GM18519 (cell line): ENCODE measurements around the gene MYL4.
A peak's percentile ranks its signal among the peaks of the same experiment; 100 is the strongest.
"Not testable (repeated sequence)": the region's sequence is repeated elsewhere in the genome, so short reads cannot be mapped to it uniquely, and the experiment has no call there.

Experiments
- ATAC-seq: cut with Tn5 transposase; IDR thresholded peaks from one replicate; pipeline ENCODE4 v1.9.1; 2021; ENCODE audit warnings: mild to moderate bottlenecking, moderate library complexity; ENCODE audit not compliant: unreplicated experiment, low FRiP score

MYL4 gene

DNA sequence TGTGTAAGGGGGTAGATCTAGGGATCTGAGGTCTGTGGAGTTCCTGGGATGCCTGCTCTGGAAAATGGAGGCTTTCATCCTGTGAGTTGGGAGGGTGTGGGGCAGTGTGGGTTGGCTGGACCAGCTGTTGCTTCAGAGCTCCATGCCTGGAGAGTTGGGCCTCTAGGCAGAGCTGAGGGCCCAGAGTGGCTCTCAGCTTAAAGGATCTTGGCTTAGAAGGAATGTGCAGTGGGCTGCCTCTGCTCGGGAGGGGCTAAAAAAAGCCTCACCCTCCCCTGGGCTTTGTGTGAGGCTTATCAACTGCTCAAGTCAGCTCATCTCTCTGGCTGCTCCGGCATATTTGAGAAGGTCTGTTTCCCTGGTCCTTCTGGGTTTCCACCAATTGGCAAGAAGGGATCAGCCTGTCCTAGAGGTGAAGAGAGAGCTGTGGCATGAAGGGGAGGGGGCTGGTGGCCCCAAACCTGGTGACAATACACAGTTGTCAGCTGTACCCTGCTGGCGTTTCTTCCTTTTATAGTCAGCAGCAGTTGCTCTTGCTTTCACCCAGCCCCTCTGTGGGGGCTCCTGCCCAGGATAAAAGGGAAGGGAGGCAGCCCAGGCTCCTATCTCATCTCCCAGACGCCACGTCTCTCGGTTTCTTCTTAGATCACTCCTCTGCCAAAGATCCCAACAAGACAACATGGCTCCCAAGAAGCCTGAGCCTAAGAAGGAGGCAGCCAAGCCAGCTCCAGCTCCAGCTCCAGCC is at the start of gene MYL4:
MYL4 (plus strand) TSS at position 605 of the 745 bp plus-strand sequence; CDS start at position 680, 75 bp downstream.
- no peak for ATAC-seq

GRCh38 chr17:47162013-47162622 is 47.0 kb upstream of the MYL4 start:
- ATAC-seq, result no peak

DNA sequence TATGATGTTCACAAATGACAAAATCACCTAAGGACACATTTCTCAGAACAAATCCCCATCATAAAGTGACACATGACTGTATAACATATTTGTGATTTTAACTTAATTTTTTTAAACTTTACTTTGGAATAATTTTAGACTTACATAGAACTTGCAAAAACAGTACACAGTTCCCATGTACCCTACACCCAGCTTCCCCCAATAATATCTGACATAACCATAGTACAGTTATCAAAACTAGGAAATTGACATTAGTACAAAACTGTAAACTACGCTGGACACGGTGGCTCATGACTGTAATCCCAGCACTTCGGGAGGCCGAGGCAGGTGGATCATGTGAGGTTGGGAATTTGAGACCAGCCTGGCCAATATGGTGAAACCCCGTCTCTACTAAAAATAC is 44.9 kb upstream of the MYL4 start:
- no peak for ATAC-seq

GRCh38 chr17:47165137-47165536 is 44.0 kb upstream of the MYL4 start:
- ATAC-seq, result no peak

GRCh38 chr17:47166854-47167253 is 42.3 kb upstream of the MYL4 start:
- ATAC-seq, result not testable (repeated sequence)

GRCh38 chr17:47168896-47169295 is 40.3 kb upstream of the MYL4 start:
- not testable (repeated sequence) for ATAC-seq

DNA sequence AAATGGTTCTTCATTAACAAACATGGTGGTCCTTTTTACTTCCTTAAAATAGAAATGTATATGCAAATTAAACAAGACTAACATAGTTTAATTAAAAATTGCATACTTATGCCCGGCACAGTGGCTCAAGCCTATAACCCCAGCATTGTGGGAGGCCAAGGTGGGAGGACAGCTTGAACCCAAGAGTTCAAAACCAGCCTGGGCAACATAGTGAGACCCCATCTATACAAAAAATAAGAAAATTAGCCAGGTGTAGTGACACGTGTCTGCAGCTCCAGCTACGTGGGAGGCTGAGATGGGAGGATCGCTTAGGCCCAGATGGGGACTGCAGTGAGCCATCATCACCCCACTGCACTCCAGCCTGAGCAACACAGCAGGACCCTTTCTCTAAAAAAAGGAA is 38.4 kb upstream of the MYL4 start:
- no peak for ATAC-seq

DNA sequence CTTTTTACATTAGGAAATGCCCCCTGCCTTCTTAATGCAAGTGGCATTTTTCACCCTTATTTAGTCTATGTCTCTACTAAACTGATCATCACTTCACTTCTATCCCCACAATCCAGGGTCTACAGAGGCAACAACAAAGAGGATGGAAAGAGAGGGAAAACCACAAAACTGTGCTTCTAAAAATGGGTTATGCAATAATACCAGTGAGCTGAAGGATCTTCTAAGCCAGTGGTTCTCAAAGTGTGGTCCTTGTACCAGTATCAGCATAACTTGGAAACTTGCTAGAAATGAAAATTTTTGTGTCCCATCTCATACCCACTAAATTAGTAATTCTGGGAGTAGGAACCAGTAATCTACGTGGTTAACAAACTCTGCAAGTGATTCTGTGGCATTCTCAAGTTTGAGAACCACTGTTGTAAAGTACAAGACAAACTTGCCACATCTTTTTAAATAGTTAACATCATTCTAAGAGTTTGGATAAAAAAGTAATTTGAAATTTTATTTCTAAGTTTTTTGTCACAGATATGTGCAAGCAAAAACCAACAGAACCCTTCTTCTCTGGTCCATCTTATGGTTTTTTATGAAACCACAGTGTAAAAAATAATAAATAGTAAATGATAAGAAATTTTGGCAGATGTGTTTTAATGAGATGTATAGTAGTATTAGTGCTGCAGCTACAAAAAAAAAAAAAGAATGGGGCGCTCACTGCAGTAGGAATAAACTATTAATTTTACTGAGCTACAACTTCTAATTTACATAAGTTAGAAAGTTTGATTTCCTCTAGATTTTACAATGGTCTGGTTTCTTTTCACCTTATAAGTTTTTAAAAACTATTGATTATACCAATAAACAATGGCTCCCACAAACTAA is 36.2 kb upstream of the MYL4 start:
- no peak for ATAC-seq

DNA sequence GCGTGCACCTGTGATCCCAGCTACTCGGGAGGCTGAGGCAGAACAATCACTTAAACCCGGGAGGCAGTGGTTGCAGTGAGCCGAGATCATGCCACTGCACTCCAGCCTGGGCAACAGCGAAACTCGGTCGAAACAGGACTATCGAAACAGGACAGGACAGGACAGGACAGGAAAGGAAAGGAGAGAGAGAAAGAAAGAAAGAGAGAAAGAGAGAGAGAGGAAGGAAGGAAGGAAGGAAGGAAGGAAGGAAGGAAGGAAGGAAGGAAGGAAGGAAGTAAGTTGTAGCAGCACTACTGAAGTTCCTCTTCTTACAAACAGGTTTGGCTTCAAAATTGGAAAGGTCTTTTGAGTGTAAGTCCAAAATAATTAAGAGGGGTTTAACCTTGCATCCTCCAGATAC is 34.3 kb upstream of the MYL4 start:
- ATAC-seq, result not testable (repeated sequence)

DNA sequence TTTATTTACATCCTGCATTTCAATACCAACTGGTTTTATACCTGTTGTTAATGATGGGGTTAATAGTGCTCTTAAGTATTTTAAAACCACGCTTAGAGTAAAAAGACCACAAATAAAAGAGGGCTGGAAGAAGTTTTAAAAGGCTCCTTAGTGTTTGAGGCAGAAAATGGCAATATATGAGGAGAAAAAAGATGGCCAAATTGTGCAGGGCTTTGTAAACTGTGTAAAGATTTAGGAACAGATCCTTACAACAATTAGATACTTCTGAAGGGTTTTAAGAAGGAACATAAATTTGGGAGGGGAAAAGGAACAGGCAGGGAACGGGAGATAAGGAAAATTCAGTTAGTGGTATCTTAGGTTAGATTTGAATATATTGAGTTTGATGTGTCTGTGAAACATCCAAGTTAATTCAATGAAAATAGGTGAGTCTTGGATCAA is 32.7 kb upstream of the MYL4 start:
- no peak for ATAC-seq

- no peak for ATAC-seq
These were observed 31.9 kb upstream of the MYL4 start for GRCh38 chr17:47177261-47177660.

GRCh38 chr17:47179141-47179540 is 30.0 kb upstream of the MYL4 start:
- ATAC-seq, result no peak

GRCh38 chr17:47180337-47180736 is 28.8 kb upstream of the MYL4 start:
- ATAC-seq, result no peak

DNA sequence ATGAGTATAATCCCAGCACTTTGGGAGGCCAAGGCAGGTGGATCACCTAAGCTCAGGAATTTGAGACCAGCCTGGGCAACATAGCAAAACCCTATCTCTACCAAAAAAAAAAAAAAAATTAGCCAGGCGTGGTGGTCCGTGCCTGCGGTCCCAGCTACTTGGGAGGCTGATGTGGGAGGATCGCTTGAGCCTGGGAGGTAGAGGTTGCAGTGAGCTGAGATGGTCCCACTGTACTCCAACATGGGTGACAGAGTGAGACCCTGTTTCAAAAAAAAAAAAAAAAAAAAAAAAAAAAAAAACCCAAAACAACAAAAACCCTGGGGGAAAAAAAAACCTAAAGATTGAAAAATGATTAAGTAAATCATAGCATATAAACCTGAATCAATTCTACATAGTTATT is 28.2 kb upstream of the MYL4 start:
- not testable (repeated sequence) for ATAC-seq

GRCh38 chr17:47184681-47185080 is 24.5 kb upstream of the MYL4 start:
- no peak for ATAC-seq

DNA sequence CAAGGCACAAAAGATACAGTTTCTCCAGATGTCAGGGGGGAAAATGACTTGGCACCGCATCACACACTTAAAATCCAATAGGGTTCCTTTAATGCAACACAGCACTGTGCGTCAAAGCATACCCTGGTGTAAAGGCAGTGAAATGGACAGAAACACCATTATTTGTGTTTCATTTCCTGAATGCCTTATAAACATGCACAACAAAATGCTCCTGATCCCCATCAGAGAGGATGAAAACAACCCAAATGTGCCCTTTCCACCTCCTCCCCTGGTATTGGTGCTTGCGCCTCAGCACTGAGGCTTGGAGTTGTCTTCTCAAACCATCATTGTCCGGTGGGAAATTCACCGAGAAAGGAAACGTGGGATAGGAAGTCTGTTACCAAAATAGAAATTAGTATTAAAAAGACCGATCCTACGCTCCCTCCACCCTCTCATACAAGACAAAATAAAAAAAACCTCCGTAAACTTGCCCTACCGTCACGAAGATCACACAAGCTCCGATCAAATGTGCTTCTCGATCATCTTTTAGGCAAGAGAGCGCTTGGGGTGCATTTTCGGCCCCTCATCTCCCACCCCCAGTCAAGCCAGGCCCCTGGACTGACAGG is 20.8 kb upstream of the MYL4 start:
- no peak for ATAC-seq

DNA sequence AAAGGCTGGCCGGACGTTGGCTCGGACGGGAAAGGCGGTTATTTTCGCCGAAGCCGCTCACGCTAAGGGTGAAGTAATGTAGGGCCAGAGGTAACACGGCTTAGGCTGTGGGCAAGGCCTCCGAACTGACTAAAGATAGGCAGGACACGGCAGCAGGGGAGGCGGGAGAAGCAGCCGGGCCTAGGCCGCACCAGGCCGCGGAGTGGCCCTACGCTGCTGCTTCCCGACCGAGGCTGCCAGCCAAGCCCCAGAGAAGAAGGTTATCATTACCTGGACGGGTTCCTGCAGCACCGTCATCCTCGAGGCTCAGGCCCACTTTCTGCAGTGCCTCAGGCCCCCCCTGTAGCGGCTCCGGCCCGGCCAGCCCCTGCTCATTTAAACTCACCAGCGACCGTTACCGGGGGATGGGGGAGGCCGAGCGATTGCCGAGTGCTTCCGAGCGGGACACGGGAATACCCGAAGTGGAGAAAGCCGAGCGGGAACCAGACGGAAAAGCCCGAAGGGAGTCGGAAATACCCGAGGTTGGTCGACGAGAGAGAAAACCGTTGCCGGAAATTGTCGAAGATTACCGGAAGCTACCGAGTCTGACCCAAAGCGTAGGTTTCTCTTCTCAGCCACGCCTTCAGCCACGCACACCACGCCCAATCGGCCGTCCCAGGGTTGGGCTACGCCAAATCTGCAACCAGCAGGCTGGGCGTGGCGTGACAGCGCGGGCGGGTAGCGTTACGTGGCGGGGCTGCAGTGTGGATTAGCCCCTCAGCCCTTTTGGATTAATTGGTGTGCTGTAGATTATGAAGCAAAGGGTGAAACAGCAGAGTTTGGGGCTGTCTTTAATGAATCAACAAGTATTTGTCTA is 20.0 kb upstream of the MYL4 start, which contains the start of gene CDC27:
CDC27 (minus strand) TSS at position 420 of the 856 bp plus-strand sequence; CDS start at position 297, 123 bp downstream.
- peak; percentile 89 for ATAC-seq

- no peak for ATAC-seq
These were observed 19.4 kb upstream of the MYL4 start for GRCh38 chr17:47189732-47190237.

GRCh38 chr17:47190243-47190642 is 18.9 kb upstream of the MYL4 start:
- no peak for ATAC-seq
